ENCODE data around the gene CD72.
A peak's percentile ranks its signal among the peaks of the same experiment; 100 is the strongest.
"Not testable (repeated sequence)": the region's sequence is repeated elsewhere in the genome, so short reads cannot be mapped to it uniquely, and the experiment has no call there.

CD72 gene

GRCh38 chr9:35649431-35650340 lies 31.5 kb upstream of the CD72 start:
- no peak for DNase-seq (ENCODE audit: low spot score)

- DNase-seq (ENCODE audit: low spot score): peak; percentile 95
These were observed 28.5 kb upstream of the CD72 start for GRCh38 chr9:35646533-35647265.

GRCh38 chr9:35646153-35646532 lies 27.9 kb upstream of the CD72 start:
- DNase-seq (ENCODE audit: low spot score): no peak

- DNase-seq (ENCODE audit: low spot score): not testable (repeated sequence)
These were observed 27.5 kb upstream of the CD72 start for GRCh38 chr9:35645736-35646135.

- DNase-seq (ENCODE audit: low spot score): no peak
These were observed 24.8 kb upstream of the CD72 start for GRCh38 chr9:35643046-35643445.

- not testable (repeated sequence) for DNase-seq (ENCODE audit: low spot score)
These were observed 23.3 kb upstream of the CD72 start for GRCh38 chr9:35641478-35641877.

- DNase-seq (ENCODE audit: low spot score): not testable (repeated sequence)
These were observed 22.2 kb upstream of the CD72 start for GRCh38 chr9:35640431-35640830.

- no peak for DNase-seq (ENCODE audit: low spot score)
These were observed 21.4 kb upstream of the CD72 start for GRCh38 chr9:35639631-35640030.

GRCh38 chr9:35639225-35639624 lies 21.0 kb upstream of the CD72 start:
- DNase-seq (ENCODE audit: low spot score): not testable (repeated sequence)

GRCh38 chr9:35638751-35639150 lies 20.5 kb upstream of the CD72 start:
- DNase-seq (ENCODE audit: low spot score): not testable (repeated sequence)

- DNase-seq (ENCODE audit: low spot score): not testable (repeated sequence)
These were observed 19.3 kb upstream of the CD72 start for GRCh38 chr9:35637427-35637955.

- not testable (repeated sequence) for DNase-seq (ENCODE audit: low spot score)
These were observed 18.6 kb upstream of the CD72 start for GRCh38 chr9:35636877-35637246.

GRCh38 chr9:35636135-35636876 lies 18.1 kb upstream of the CD72 start:
- DNase-seq (ENCODE audit: low spot score): no peak

- no peak for DNase-seq (ENCODE audit: low spot score)
These were observed 17.5 kb upstream of the CD72 start for GRCh38 chr9:35635730-35636129.

- no peak for DNase-seq (ENCODE audit: low spot score)
These were observed 11.4 kb upstream of the CD72 start for GRCh38 chr9:35629597-35629996.

GRCh38 chr9:35628389-35628991 lies 10.3 kb upstream of the CD72 start:
- no peak for DNase-seq (ENCODE audit: low spot score)

GRCh38 chr9:35627575-35627974 lies 9.4 kb upstream of the CD72 start:
- DNase-seq (ENCODE audit: low spot score): no peak

GRCh38 chr9:35619800-35620158 lies 1.6 kb upstream of the CD72 start:
- no peak for DNase-seq (ENCODE audit: low spot score)

GRCh38 chr9:35618854-35619799 lies 914 bp upstream of the CD72 start:
- no peak for DNase-seq (ENCODE audit: low spot score)

- DNase-seq (ENCODE audit: low spot score): no peak
These were observed 665 bp downstream of the CD72 start for GRCh38 chr9:35617548-35617947.

Data from AG08395 (cell line).